Activated CD8-positive, alpha-beta memory T cell treated with anti-CD3 and anti-CD28 coated beads for 24 hours (primary cell): Measurements from ENCODE around the gene EGFL7.

ENCODE experiments used
- DNase-seq: peaks from one replicate; pipeline ENCODE4 v3.0.0-alpha.2; 2020

The EGFL7 gene

GRCh38 chr9:136662326-136662655 lies 425 bp upstream of the EGFL7 start:
- no peak for DNase-seq

GRCh38 chr9:136664000-136664915 lies 1.5 kb downstream of the EGFL7 start:
- DNase-seq = no peak

- peak; percentile 71 for DNase-seq
Measured at GRCh38 chr9:136665111-136665703, 2.5 kb downstream of the EGFL7 start.

- peak; percentile 67 for DNase-seq
Measured at GRCh38 chr9:136665704-136666371, 3.1 kb downstream of the EGFL7 start.

- DNase-seq = no peak
Measured at GRCh38 chr9:136666372-136667213, 3.9 kb downstream of the EGFL7 start.

GRCh38 chr9:136667214-136667939 lies 4.7 kb downstream of the EGFL7 start:
- no peak for DNase-seq

GRCh38 chr9:136667940-136668760 lies 5.4 kb downstream of the EGFL7 start:
- DNase-seq = no peak

- DNase-seq = no peak
Measured at GRCh38 chr9:136668983-136669790, 6.5 kb downstream of the EGFL7 start.

GRCh38 chr9:136669791-136670464 lies 7.2 kb downstream of the EGFL7 start:
- no peak for DNase-seq

GRCh38 chr9:136670576-136671253 lies 8.0 kb downstream of the EGFL7 start:
- no peak for DNase-seq

GRCh38 chr9:136671254-136671614 lies 8.5 kb downstream of the EGFL7 start:
- no peak for DNase-seq

- peak; percentile 80 for DNase-seq
Measured at GRCh38 chr9:136671646-136672430, 9.1 kb downstream of the EGFL7 start.

- DNase-seq = no peak
Measured at GRCh38 chr9:136672431-136673087, 9.8 kb downstream of the EGFL7 start.

- no peak for DNase-seq
Measured at GRCh38 chr9:136673088-136673974, 10.6 kb downstream of the EGFL7 start.

- no peak for DNase-seq
Measured at GRCh38 chr9:136673975-136674785, 11.5 kb downstream of the EGFL7 start.

GRCh38 chr9:136674786-136675349 lies 12.2 kb downstream of the EGFL7 start:
- no peak for DNase-seq
